ENCODE results near the gene MSLN. TPM values are rescaled to one million over a fixed set of nuclear protein-coding genes. Genes with fewer than 3 reads are reported as not detected.

Gene MSLN
- total RNA-seq, 1 donor from 2014 or later = 0.91 TPM

DNA sequence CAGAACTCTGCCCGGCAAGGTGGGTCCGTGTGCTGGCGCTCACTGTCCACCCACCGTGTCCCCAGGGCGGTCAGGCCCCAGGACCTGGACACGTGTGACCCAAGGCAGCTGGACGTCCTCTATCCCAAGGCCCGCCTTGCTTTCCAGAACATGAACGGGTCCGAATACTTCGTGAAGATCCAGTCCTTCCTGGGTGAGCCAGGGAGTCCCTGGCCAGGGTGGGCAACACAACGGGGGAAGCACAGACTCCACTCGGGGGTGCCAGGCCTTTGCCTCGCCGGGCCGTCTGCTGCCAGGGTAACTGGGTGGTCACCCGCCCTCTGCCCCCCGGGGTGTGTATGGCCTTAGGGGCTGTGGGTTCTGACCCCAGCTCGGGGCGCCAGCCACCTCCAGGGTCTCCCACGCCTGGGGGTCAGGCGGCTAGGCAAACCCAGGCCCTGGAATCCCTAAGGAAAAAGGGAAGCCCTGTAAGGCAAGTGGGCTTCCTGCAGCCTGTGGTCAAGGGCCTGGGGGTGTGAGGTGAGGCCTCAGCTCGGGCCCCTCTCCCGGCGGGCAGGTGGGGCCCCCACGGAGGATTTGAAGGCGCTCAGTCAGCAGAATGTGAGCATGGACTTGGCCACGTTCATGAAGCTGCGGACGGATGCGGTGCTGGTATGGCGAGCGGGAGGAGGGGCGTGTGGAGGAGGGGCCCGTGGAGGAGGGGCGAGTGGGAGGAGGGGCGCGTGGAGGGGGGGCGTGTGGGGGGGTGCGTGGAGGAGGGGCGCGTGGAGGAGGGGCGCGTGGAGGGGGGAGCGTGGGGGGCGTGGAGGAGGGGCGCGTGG is 6.5 kb downstream of the MSLN start:
- Histone ChIP-seq H3K27ac (replicated peaks) (no peak overlapping the region), H3K4me1 (no peaks in the 10 kb centered on the region), H3K4me3 (no peak overlapping the region), H3K27me3 (ENCODE audit: low read depth) (peaks cover 58% of the 10 kb centered on the region), H3K9me3 (replicated peaks) (no peaks in the 10 kb centered on the region), H3K36me3 (no peaks in the 10 kb centered on the region)
- no peak for DNase-seq
- intact Hi-C loops (cut with micrococcal nuclease) = no loop called here
- TF ChIP-seq CTCF (IDR thresholded peaks at IDR 0.05; ENCODE audit: borderline replicate concordance) = no peak

- DNase-seq = no peak
- Histone ChIP-seq H3K36me3 (no peaks in the 10 kb centered on the region), H3K4me3 (no peak overlapping the region), H3K9me3 (replicated peaks) (no peaks in the 10 kb centered on the region), H3K27ac (replicated peaks) (no peak overlapping the region), H3K4me1 (no peaks in the 10 kb centered on the region), H3K27me3 (ENCODE audit: low read depth) (peaks cover 51% of the 10 kb centered on the region)
- intact Hi-C loops (cut with micrococcal nuclease) = no loop called here
- TF ChIP-seq CTCF (IDR thresholded peaks at IDR 0.05; ENCODE audit: borderline replicate concordance) = no peak
Measured at GRCh38 chr16:767743-768235, 7.3 kb downstream of the MSLN start.

DNA sequence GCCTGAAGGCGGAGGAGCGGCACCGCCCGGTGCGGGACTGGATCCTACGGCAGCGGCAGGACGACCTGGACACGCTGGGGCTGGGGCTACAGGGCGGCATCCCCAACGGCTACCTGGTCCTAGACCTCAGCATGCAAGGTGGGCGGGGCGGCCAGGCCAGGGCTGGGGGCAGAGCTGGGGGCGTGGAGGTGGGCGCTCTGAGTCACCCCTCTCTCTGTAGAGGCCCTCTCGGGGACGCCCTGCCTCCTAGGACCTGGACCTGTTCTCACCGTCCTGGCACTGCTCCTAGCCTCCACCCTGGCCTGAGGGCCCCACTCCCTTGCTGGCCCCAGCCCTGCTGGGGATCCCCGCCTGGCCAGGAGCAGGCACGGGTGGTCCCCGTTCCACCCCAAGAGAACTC is 7.9 kb downstream of the MSLN start:
- H3K27ac ChIP-seq (replicated peaks) = no peak overlapping the region
- no peak for DNase-seq
- no peak for TF ChIP-seq CTCF (IDR thresholded peaks at IDR 0.05; ENCODE audit: borderline replicate concordance)
- H3K4me3 ChIP-seq = no peak overlapping the region
- intact Hi-C loops (cut with micrococcal nuclease) = no loop called here
- no peaks in the 10 kb centered on the region for H3K9me3 ChIP-seq (replicated peaks)
- H3K36me3 ChIP-seq = no peaks in the 10 kb centered on the region
- H3K4me1 ChIP-seq = no peaks in the 10 kb centered on the region
- H3K27me3 ChIP-seq (ENCODE audit: low read depth) = peaks cover 45% of the 10 kb centered on the region

- no peaks in the 10 kb centered on the region for H3K4me1 ChIP-seq
- H3K27me3 ChIP-seq (ENCODE audit: low read depth) = peaks cover 43% of the 10 kb centered on the region
- no peaks in the 10 kb centered on the region for H3K36me3 ChIP-seq
- H3K9me3 ChIP-seq (replicated peaks) = no peaks in the 10 kb centered on the region
- TF ChIP-seq CTCF (IDR thresholded peaks at IDR 0.05; ENCODE audit: borderline replicate concordance) = no peak
- intact Hi-C loops (cut with micrococcal nuclease) = no loop called here
- H3K4me3 ChIP-seq = no peak overlapping the region
- no peak overlapping the region for H3K27ac ChIP-seq (replicated peaks)
- no peak for DNase-seq
Measured at GRCh38 chr16:769184-769784, 8.8 kb downstream of the MSLN start.

DNA sequence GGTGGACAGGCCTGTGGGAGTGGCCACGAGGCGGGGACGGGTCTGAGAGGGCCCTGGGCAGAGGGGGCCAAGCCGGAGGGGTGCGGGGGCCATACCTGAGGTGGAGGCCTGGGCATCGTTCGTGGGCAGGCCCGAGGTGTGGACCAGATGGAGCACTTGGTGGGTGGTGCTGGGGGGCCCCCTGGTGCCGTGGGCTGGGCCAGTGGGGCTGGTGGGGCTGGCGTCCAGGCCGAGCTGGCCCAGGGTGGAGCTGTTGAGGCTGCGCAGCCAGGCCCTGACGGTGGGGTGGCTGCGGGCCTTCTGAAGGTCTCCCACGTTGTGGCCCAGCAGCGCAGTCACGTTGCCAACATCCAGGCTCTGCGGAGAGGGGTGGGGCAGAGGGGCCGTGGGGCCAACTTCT is 9.4 kb downstream of the MSLN start:
- Histone ChIP-seq H3K36me3 (no peaks in the 10 kb centered on the region), H3K9me3 (replicated peaks) (no peaks in the 10 kb centered on the region), H3K4me3 (no peak overlapping the region), H3K27me3 (ENCODE audit: low read depth) (peaks cover 43% of the 10 kb centered on the region), H3K4me1 (no peaks in the 10 kb centered on the region), H3K27ac (replicated peaks) (no peak overlapping the region)
- DNase-seq = no peak
- intact Hi-C loops (cut with micrococcal nuclease) = no loop called here
- no peak for TF ChIP-seq CTCF (IDR thresholded peaks at IDR 0.05; ENCODE audit: borderline replicate concordance)
